ENCODE results near the gene ZNF593OS. TPM values are rescaled to one million over a fixed set of nuclear protein-coding genes. Genes with fewer than 3 reads are reported as not detected.

The ZNF593OS gene
- total and polyA plus RNA-seq, 2 of the 8 experiments (the other 6 are each of a cell fraction or from before 2014, with no cell fraction given), result not detected

DNA sequence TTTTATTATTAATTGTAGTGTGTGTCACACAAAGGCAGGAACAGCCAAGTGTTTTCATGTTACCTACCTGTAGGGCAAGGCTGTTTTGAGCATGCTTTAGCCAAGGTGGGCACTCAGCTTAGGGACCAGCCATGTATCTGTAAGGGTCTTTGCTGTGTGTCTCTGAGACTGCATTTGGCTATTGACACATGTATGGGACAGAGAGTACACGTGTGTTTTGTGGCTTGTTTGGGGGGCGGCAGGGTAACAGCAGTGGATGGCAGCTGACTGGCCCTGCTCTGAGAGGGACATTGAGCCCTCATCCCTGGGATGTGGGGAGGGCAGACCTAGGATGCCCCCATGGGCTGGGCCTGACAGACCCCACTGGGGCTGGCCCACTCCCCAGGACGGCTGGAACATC lies 25.7 kb upstream of the ZNF593OS start:
- Histone ChIP-seq H4K20me1 (replicated peaks in 1 of 2; ENCODE audit: control insufficient read depth in 1 of 2, insufficient read depth in 2 of 2, low read length in 2 of 2) (no peaks in the 10 kb centered on the region), H2BK5ac (ENCODE audit: low read depth, low read length) (no peak overlapping the region), H3K79me2 (ENCODE audit: control insufficient read depth in 1 of 2, insufficient read depth in 2 of 2, low read length in 2 of 2) (no peaks in the 10 kb centered on the region), H3K4me1 (replicated peaks in 1 of 4; ENCODE audit: control insufficient read depth in 3 of 4, insufficient read depth in 4 of 4, low read length in 3 of 4) (peaks cover 0 to 12% (median 5%) of the 10 kb centered on the region in 4 experiments; a peak in 5 of 7 replicates), H2AK5ac (ENCODE audit: low read depth, low read length) (no peak overlapping the region), H2BK20ac (ENCODE audit: low read length) (no peak overlapping the region), H2BK12ac (ENCODE audit: low read depth, low read length) (no peak overlapping the region), H3K23ac (ENCODE audit: insufficient read length) (no peak overlapping the region), H3K4me3 (ENCODE audit: extremely low read depth in 1 of 4, insufficient read depth in 2 of 4, low read depth in 3 of 4, low read length in 4 of 4) (no peak overlapping the region), H2AFZ (ENCODE audit: low read length) (no peak overlapping the region), H3K27me3 (replicated peaks in 1 of 4; ENCODE audit: control insufficient read depth in 3 of 4, extremely low read depth in 1 of 4, insufficient read depth in 3 of 4, low read length in 3 of 4) (no peaks in the 10 kb centered on the region), H3K36me3 (ENCODE audit: control insufficient read depth in 2 of 4, insufficient read depth in 4 of 4, low read length in 3 of 4) (no peaks in the 10 kb centered on the region), H3K4ac (replicated peaks; ENCODE audit: insufficient read length, low read depth, low read length) (no peak overlapping the region), H3K27ac (ENCODE audit: low read depth, low read length) (no peak overlapping the region), H3K79me1 (ENCODE audit: low read depth, low read length) (no peaks in the 10 kb centered on the region), H3K9me3 (ENCODE audit: insufficient read depth in 2 of 2, low read depth in 1 of 2, low read length in 1 of 2) (no peaks in the 10 kb centered on the region), H4K5ac (ENCODE audit: insufficient read length, low read depth, low read length) (no peak overlapping the region), H2BK15ac (ENCODE audit: low read length) (no peak overlapping the region), H3K23me2 (ENCODE audit: low read depth, low read length) (no peaks in the 10 kb centered on the region; the same call in 1 of the 2 replicates), H4K8ac (ENCODE audit: extremely low read depth, insufficient read depth, low read length) (no peak overlapping the region), H3K56ac (replicated peaks; ENCODE audit: insufficient read length, low read depth, low read length) (no peak overlapping the region), H3K18ac (ENCODE audit: extremely low read depth, low read length) (no peak overlapping the region), H3K9ac (replicated peaks in 1 of 4; ENCODE audit: extremely low read depth in 1 of 4, low read depth in 3 of 4, low read length in 3 of 4) (no peak overlapping the region), H3K4me2 (ENCODE audit: insufficient read depth in 1 of 2, low read depth in 2 of 2, low read length in 2 of 2) (no peak overlapping the region), H2BK120ac (replicated peaks; ENCODE audit: low read depth, low read length) (no peak overlapping the region), H4K91ac (replicated peaks; ENCODE audit: insufficient read length, low read length) (peak overlapping the region; percentile 49), H3K14ac (ENCODE audit: insufficient read length) (no peak overlapping the region)
- ChIA-PET POLR2A (ENCODE audit: partially characterized antibody) (interaction anchor here (2.4 kb wide), 1 partner anchor 8 kb away, joined by 9 read pairs; the partner anchor contains the start of gene CATSPER4), CTCF (ENCODE audit: partially characterized antibody) (interaction anchor here (1.1 to 1.6 kb wide), 2 partner anchors 11 to 37 kb away, joined by 5 to 6 read pairs; partner anchors contain the start of gene CEP85)
- WGBS, 2 experiments (ENCODE audit: extremely low coverage in 1 of 2, insufficient coverage in 1 of 2, insufficient read length in 1 of 2, insufficient replicate concordance in 2 of 2, low coverage in 1 of 2, low lambda C conversion rate in 2 of 2, missing lambda C conversion rate in 1 of 2), result 80% methylated on average over 3 of the region's 3 CpGs; no CpG with 5 or more reads in 1 of the 2 experiments
- no peak for DNase-seq (ENCODE audit: low read depth in 1 of 2, low spot score in 2 of 2)
- no peak for FAIRE-seq
- TF ChIP-seq SUZ12 (IDR thresholded peaks at IDR 0.05; ENCODE audit: low read length) (no peak), JUND (IDR thresholded peaks at IDR 0.05; ENCODE audit: low read length) (no peak), CBX5 (IDR thresholded peaks at IDR 0.05; ENCODE audit: low read depth, low read length) (no peak), CTBP2 (IDR thresholded peaks at IDR 0.05; ENCODE audit: borderline replicate concordance, insufficient read depth, insufficient read length, low read length) (no peak), CEBPB (IDR thresholded peaks at IDR 0.05; ENCODE audit: low read depth, low read length) (no peak), NRF1 (IDR thresholded peaks at IDR 0.05; ENCODE audit: low read depth, low read length) (no peak)

Data from H1 (cell line).